HepG2 (cell line): ENCODE results near the gene KRTAP5-6. TPM values are rescaled to one million over a fixed set of nuclear protein-coding genes. Genes with fewer than 3 reads are reported as not detected.

Source experiments
- ADNP ChIP-seq: sonication (generic); formaldehyde crosslinking; IDR thresholded peaks from 2 replicates; pipeline ENCODE4 v1.4.0; 2020; ENCODE audit warnings: missing genetic modification reagents
- DPF2 ChIP-seq: sonication (generic); formaldehyde crosslinking; IDR thresholded peaks from 2 replicates; pipeline ENCODE4 v1.4.0; 2020; ENCODE audit warnings: mild to moderate bottlenecking, low read depth, missing genetic modification reagents, borderline replicate concordance
- GLI4 ChIP-seq: sonication (generic); formaldehyde crosslinking; IDR thresholded peaks from 2 replicates; pipeline ENCODE4 v1.5.1; 2020; ENCODE audit warnings: missing genetic modification reagents, mild to moderate bottlenecking, moderate library complexity, borderline replicate concordance
- KDM6A ChIP-seq: IDR thresholded peaks from 2 replicates; pipeline ENCODE4 v1.6.1; 2016; ENCODE audit warnings: low read depth
- MTA1 ChIP-seq: sonication (generic); formaldehyde crosslinking; IDR thresholded peaks from 2 replicates; pipeline ENCODE4 v1.4.0; 2020; ENCODE audit warnings: missing genetic modification reagents, mild to moderate bottlenecking, borderline replicate concordance
- RXRA ChIP-seq: sonication (generic); formaldehyde crosslinking; IDR thresholded peaks from 2 replicates; pipeline ENCODE4 v1.5.1; 2020; ENCODE audit warnings: missing genetic modification reagents
- RXRB ChIP-seq: IDR thresholded peaks from 2 replicates; pipeline ENCODE4 v1.6.1; 2016; ENCODE audit warnings: borderline replicate concordance, missing genetic modification reagents, missing compliant biosample characterization
- SRSF1 ChIP-seq: fragments of 200-400 bp; formaldehyde crosslinking; optimal IDR thresholded peaks from 2 replicates; pipeline ENCODE3; 2017; ENCODE audit warnings: mild to moderate bottlenecking, low read depth, low read length, moderate library complexity
- WIZ ChIP-seq: sonication (generic); formaldehyde crosslinking; IDR thresholded peaks from 2 replicates; pipeline ENCODE4 v1.5.1; 2020; ENCODE audit warnings: mild to moderate bottlenecking, missing genetic modification reagents
- ZEB1 ChIP-seq: IDR thresholded peaks from 2 replicates; pipeline ENCODE4 v1.6.1; 2012; ENCODE audit warnings: mild to moderate bottlenecking, low read depth, inconsistent platforms; ENCODE audit not compliant: insufficient replicate concordance
- ZFX ChIP-seq: sonication (generic); formaldehyde crosslinking; IDR thresholded peaks from 2 replicates; pipeline ENCODE4 v1.4.0; 2020; ENCODE audit warnings: mild to moderate bottlenecking, low read depth, missing genetic modification reagents, moderate library complexity
- ZNF30 ChIP-seq: sonication (generic); formaldehyde crosslinking; IDR thresholded peaks from 2 replicates; pipeline ENCODE4 v1.5.0; 2020; ENCODE audit warnings: mild to moderate bottlenecking, missing genetic modification reagents
- ZNF350 ChIP-seq: sonication (generic); formaldehyde crosslinking; IDR thresholded peaks from 2 replicates; pipeline ENCODE4 v1.4.0; 2020; ENCODE audit warnings: mild to moderate bottlenecking, low read depth, missing genetic modification reagents, borderline replicate concordance
- ZNF468 ChIP-seq: sonication (generic); formaldehyde crosslinking; IDR thresholded peaks from 2 replicates; pipeline ENCODE4 v1.8.0; 2022; ENCODE audit warnings: mild to moderate bottlenecking, moderate library complexity, missing genetic modification reagents
- ZNF552 ChIP-seq: sonication (generic); formaldehyde crosslinking; IDR thresholded peaks from 2 replicates; pipeline ENCODE4 v1.9.0; 2022; ENCODE audit warnings: missing genetic modification reagents, mild to moderate bottlenecking, borderline replicate concordance
- ZNF746 ChIP-seq: sonication (generic); formaldehyde crosslinking; IDR thresholded peaks from 2 replicates; pipeline ENCODE4 v1.8.0; 2022; ENCODE audit warnings: mild to moderate bottlenecking, missing genetic modification reagents
- ZNF775 ChIP-seq: sonication (generic); formaldehyde crosslinking; IDR thresholded peaks from 2 replicates; pipeline ENCODE4 v1.4.0; 2020; ENCODE audit warnings: missing genetic modification reagents, mild to moderate bottlenecking, moderate library complexity, borderline replicate concordance
- ZNF83 ChIP-seq: sonication (generic); formaldehyde crosslinking; IDR thresholded peaks from 2 replicates; pipeline ENCODE4 v1.4.0; 2020; ENCODE audit warnings: missing genetic modification reagents, mild to moderate bottlenecking, borderline replicate concordance
- ZSCAN9 ChIP-seq: IDR thresholded peaks from 2 replicates; pipeline ENCODE4 v1.6.1; 2016; ENCODE audit warnings: borderline replicate concordance
- polyA plus RNA-seq, 8 experiments: library from polyadenylated mRNA; depleted of rRNA in 3 of 8; stranded (reverse) in 7 of 8; unstranded in 1 of 8; fragments of >200 nt; fragmentation: Illumina TruSeq in 4 of 8; extraction: Trizol in 4 of 8; gene quantifications; 2 replicates each; pipeline versions ENCODE4 v1.2.1 to v1.2.3, GENCODE V29; 2011 to 2016; ENCODE audit warnings: low read depth in 4 of 8, missing spikeins in 1 of 8, mixed read lengths in 1 of 8; ENCODE audit not compliant: insufficient read depth in 1 of 8
- total RNA-seq, 5 experiments: library from RNA; depleted of rRNA; stranded (reverse); fragments of >200 nt; fragmentation: Illumina TruSeq; extraction: Trizol; gene quantifications; 2 replicates each; pipeline ENCODE4 v1.2.3, GENCODE V29; 2016; ENCODE audit warnings: low read depth in 1 of 5
- TF ChIP-seq, protein P1 (sequence below): sonication (generic); formaldehyde crosslinking; IDR thresholded peaks from 2 replicates; pipeline ENCODE4 v1.4.0; 2020; ENCODE audit warnings: mild to moderate bottlenecking, missing genetic modification reagents
- TF ChIP-seq, protein P2 (sequence below): IDR thresholded peaks from 2 replicates; pipeline ENCODE4 v1.6.1; 2016; ENCODE audit warnings: mild to moderate bottlenecking, missing biosample characterization, missing genetic modification reagents
- TF ChIP-seq, protein P3 (sequence below): sonication (generic); formaldehyde crosslinking; IDR thresholded peaks from 2 replicates; pipeline ENCODE4 v1.4.0; 2020; ENCODE audit warnings: mild to moderate bottlenecking, low read depth, missing genetic modification reagents

The KRTAP5-6 gene
- total and polyA plus RNA-seq, 2 of the 13 experiments (the other 11 are each of a cell fraction or from before 2014, with no cell fraction given), result not detected

DNA sequence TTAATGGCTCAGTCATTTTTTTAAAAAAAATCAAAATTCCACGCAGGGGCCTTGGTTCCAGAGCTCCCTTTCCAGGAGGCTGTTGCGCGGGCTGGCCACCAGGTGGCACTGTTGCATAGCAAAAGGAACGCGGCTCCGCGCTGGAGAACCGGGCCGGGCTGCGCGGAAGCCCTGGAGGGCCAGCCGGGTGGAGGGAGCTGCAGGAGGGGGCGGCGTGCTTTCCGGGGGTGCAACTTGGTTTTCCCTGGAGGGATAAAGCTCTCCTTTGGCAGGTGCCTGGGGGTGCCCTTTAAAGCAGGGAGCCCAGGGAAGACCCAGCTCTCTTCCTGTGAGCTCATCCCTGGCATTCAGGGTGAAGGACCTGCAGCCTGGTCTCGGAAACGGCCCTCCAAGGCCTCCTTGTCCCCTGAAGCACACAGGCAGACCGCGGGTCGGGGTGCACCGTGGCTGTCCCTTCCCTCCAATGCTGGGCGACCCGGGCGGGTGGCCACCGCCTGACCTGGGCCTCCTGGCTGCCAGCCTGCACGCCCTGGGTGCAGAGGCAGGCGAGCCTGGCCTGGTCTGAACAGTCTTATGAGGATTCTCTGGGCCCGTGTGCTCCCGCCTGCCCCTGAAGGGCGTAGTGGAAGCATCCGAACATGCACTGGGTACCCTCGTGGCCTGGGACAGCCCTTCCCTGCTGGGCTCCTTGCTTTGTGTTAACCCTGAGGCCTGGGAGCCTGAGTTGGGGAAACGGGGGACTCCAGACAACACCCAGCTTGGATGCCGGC, 44.0 kb upstream of the KRTAP5-6 start (continued):
- TF ChIP-seq MTA1 (CRISPR knock-in tag), result no peak
- TF ChIP-seq KDM6A, result no peak
- TF ChIP-seq GLI4 (CRISPR knock-in tag), result peak; percentile 21; the same call in 1 of the 2 replicates
- no peak for TF ChIP-seq SRSF1
- TF ChIP-seq ZEB1, result peak; percentile 23
- TF ChIP-seq RXRB (CRISPR knock-in tag), result 0 out of 2 replicates have a peak, but pooled peaks have one; percentile 38
- peak; percentile 54 for TF ChIP-seq ZFX (CRISPR knock-in tag)
- peak; percentile 63; the same call in 1 of the 2 replicates for TF ChIP-seq ZNF468 (CRISPR knock-in tag)
- TF ChIP-seq DPF2 (CRISPR knock-in tag), result no peak
- 0 out of 2 replicates have a peak, but pooled peaks have one; percentile 19 for TF ChIP-seq RXRA (CRISPR knock-in tag)
- no peak for TF ChIP-seq ZNF552 (CRISPR knock-in tag)
- peak; percentile 79; the same call in 1 of the 2 replicates for TF ChIP-seq ZNF83 (CRISPR knock-in tag)
- TF ChIP-seq ZNF746 (CRISPR knock-in tag), result no peak
- TF ChIP-seq ZNF350 (CRISPR knock-in tag), result peak; percentile 78; the same call in 1 of the 2 replicates
- TF ChIP-seq, protein P1, sequence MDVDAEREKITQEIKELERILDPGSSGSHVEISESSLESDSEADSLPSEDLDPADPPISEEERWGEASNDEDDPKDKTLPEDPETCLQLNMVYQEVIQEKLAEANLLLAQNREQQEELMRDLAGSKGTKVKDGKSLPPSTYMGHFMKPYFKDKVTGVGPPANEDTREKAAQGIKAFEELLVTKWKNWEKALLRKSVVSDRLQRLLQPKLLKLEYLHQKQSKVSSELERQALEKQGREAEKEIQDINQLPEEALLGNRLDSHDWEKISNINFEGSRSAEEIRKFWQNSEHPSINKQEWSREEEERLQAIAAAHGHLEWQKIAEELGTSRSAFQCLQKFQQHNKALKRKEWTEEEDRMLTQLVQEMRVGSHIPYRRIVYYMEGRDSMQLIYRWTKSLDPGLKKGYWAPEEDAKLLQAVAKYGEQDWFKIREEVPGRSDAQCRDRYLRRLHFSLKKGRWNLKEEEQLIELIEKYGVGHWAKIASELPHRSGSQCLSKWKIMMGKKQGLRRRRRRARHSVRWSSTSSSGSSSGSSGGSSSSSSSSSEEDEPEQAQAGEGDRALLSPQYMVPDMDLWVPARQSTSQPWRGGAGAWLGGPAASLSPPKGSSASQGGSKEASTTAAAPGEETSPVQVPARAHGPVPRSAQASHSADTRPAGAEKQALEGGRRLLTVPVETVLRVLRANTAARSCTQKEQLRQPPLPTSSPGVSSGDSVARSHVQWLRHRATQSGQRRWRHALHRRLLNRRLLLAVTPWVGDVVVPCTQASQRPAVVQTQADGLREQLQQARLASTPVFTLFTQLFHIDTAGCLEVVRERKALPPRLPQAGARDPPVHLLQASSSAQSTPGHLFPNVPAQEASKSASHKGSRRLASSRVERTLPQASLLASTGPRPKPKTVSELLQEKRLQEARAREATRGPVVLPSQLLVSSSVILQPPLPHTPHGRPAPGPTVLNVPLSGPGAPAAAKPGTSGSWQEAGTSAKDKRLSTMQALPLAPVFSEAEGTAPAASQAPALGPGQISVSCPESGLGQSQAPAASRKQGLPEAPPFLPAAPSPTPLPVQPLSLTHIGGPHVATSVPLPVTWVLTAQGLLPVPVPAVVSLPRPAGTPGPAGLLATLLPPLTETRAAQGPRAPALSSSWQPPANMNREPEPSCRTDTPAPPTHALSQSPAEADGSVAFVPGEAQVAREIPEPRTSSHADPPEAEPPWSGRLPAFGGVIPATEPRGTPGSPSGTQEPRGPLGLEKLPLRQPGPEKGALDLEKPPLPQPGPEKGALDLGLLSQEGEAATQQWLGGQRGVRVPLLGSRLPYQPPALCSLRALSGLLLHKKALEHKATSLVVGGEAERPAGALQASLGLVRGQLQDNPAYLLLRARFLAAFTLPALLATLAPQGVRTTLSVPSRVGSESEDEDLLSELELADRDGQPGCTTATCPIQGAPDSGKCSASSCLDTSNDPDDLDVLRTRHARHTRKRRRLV (CRISPR knock-in tag), result no peak
- TF ChIP-seq ZNF30 (CRISPR knock-in tag), result no peak
- no peak for TF ChIP-seq ADNP
- TF ChIP-seq WIZ (CRISPR knock-in tag), result 0 out of 2 replicates have a peak, but pooled peaks have one; percentile 37
- TF ChIP-seq, protein P2, sequence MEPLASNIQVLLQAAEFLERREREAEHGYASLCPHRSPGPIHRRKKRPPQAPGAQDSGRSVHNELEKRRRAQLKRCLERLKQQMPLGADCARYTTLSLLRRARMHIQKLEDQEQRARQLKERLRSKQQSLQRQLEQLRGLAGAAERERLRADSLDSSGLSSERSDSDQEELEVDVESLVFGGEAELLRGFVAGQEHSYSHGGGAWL (CRISPR knock-in tag), result no peak
- TF ChIP-seq ZSCAN9 (CRISPR knock-in tag), result peak; percentile 59; the same call in 1 of the 2 replicates
- TF ChIP-seq, protein P3, sequence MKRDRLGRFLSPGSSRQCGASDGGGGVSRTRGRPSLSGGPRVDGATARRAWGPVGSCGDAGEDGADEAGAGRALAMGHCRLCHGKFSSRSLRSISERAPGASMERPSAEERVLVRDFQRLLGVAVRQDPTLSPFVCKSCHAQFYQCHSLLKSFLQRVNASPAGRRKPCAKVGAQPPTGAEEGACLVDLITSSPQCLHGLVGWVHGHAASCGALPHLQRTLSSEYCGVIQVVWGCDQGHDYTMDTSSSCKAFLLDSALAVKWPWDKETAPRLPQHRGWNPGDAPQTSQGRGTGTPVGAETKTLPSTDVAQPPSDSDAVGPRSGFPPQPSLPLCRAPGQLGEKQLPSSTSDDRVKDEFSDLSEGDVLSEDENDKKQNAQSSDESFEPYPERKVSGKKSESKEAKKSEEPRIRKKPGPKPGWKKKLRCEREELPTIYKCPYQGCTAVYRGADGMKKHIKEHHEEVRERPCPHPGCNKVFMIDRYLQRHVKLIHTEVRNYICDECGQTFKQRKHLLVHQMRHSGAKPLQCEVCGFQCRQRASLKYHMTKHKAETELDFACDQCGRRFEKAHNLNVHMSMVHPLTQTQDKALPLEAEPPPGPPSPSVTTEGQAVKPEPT (CRISPR knock-in tag), result no peak; the same call in 1 of the 2 replicates
- TF ChIP-seq ZNF775 (CRISPR knock-in tag), result no peak
